ENCODE measurements around the gene GCG. TPM values are rescaled to one million over a fixed set of nuclear protein-coding genes. Genes with fewer than 3 reads are reported as not detected.

GCG gene
- total and polyA plus RNA-seq, 2 of the 8 experiments (the other 6 are each of a cell fraction or from before 2014, with no cell fraction given), result not detected

DNA sequence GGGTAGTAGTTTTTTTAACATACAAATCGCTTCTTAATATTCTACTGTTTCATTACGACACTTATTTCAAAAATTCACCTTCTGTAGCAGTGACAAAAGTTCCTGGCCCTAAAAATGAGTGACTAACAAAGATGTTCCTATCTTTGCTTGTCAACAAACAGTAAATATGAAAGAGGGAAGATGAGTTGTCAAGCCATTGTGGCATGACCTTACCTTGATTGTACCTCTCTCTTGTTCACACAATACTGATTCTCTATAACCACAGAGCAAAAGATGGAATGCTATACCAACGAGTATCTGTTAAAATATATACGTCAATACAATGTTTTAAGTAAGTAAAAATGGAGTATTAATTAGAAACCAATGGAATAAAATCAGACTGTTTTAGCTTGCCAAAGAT, 14.7 kb upstream of the GCG start:
- no peaks in the 10 kb centered on the region for H3K9me3 ChIP-seq (ENCODE audit: insufficient read depth in 2 of 2, low read depth in 1 of 2, low read length in 1 of 2)
- ChIA-PET CTCF (ENCODE audit: partially characterized antibody) (interaction anchor here (1.1 to 3.3 kb wide), 5 partner anchors 11 to 53 kb away, joined by 3 to 16 read pairs (median 8); no protein-coding TSS in a partner anchor), POLR2A (ENCODE audit: partially characterized antibody) (no interaction called here)
- H3K27ac ChIP-seq (ENCODE audit: low read depth, low read length), result no peak overlapping the region
- WGBS, 2 experiments (ENCODE audit: extremely low coverage in 1 of 2, insufficient coverage in 1 of 2, insufficient read length in 1 of 2, insufficient replicate concordance in 2 of 2, low coverage in 1 of 2, low lambda C conversion rate in 2 of 2, missing lambda C conversion rate in 1 of 2), result 87% methylated on average over 4 of the region's 4 CpGs; no CpG with 5 or more reads in 1 of the 2 experiments
- no peak overlapping the region for H4K8ac ChIP-seq (ENCODE audit: extremely low read depth, insufficient read depth, low read length)
- no peak overlapping the region for H3K4me2 ChIP-seq (ENCODE audit: insufficient read depth in 1 of 2, low read depth in 2 of 2, low read length in 2 of 2)
- H2BK5ac ChIP-seq (ENCODE audit: low read depth, low read length), result no peak overlapping the region
- no peak overlapping the region for H3K9ac ChIP-seq (replicated peaks in 1 of 4; ENCODE audit: extremely low read depth in 1 of 4, low read depth in 3 of 4, low read length in 3 of 4)
- no peak overlapping the region for H3K56ac ChIP-seq (replicated peaks; ENCODE audit: insufficient read length, low read depth, low read length)
- H3K23ac ChIP-seq (ENCODE audit: insufficient read length), result no peak overlapping the region
- no peaks in the 10 kb centered on the region for H3K23me2 ChIP-seq (ENCODE audit: low read depth, low read length)
- no peak overlapping the region for H3K14ac ChIP-seq (ENCODE audit: insufficient read length)
- DNase-seq (ENCODE audit: low read depth in 1 of 2, low spot score in 2 of 2) (no peak), FAIRE-seq (no peak)
- no peak overlapping the region for H2BK12ac ChIP-seq (ENCODE audit: low read depth, low read length)
- no peak overlapping the region for H3K4me3 ChIP-seq (ENCODE audit: extremely low read depth in 1 of 4, insufficient read depth in 2 of 4, low read depth in 3 of 4, low read length in 4 of 4)
- no peaks in the 10 kb centered on the region for H3K79me2 ChIP-seq (ENCODE audit: control insufficient read depth in 1 of 2, insufficient read depth in 2 of 2, low read length in 2 of 2)
- H2AK5ac ChIP-seq (ENCODE audit: low read depth, low read length), result no peak overlapping the region
- no peak overlapping the region for H3K4ac ChIP-seq (replicated peaks; ENCODE audit: insufficient read length, low read depth, low read length)
- H2BK120ac ChIP-seq (replicated peaks; ENCODE audit: low read depth, low read length), result no peak overlapping the region
- no peak overlapping the region for H2AFZ ChIP-seq (ENCODE audit: low read length)
- H2BK20ac ChIP-seq (ENCODE audit: low read length), result no peak overlapping the region
- H3K79me1 ChIP-seq (ENCODE audit: low read depth, low read length), result no peaks in the 10 kb centered on the region
- H4K91ac ChIP-seq (replicated peaks; ENCODE audit: insufficient read length, low read length), result no peak overlapping the region
- H3K18ac ChIP-seq (ENCODE audit: extremely low read depth, low read length), result no peak overlapping the region
- no peaks in the 10 kb centered on the region for H3K4me1 ChIP-seq (replicated peaks in 1 of 4; ENCODE audit: control insufficient read depth in 3 of 4, insufficient read depth in 4 of 4, low read length in 3 of 4)
- no peaks in the 10 kb centered on the region for H3K36me3 ChIP-seq (ENCODE audit: control insufficient read depth in 2 of 4, insufficient read depth in 4 of 4, low read length in 3 of 4)
- no peaks in the 10 kb centered on the region for H3K27me3 ChIP-seq (replicated peaks in 1 of 4; ENCODE audit: control insufficient read depth in 3 of 4, extremely low read depth in 1 of 4, insufficient read depth in 3 of 4, low read length in 3 of 4)
- H2BK15ac ChIP-seq (ENCODE audit: low read length), result no peak overlapping the region
- no peak overlapping the region for H4K5ac ChIP-seq (ENCODE audit: insufficient read length, low read depth, low read length)
- H4K20me1 ChIP-seq (replicated peaks in 1 of 2; ENCODE audit: control insufficient read depth in 1 of 2, insufficient read depth in 2 of 2, low read length in 2 of 2), result no peaks in the 10 kb centered on the region
- no peak for TF ChIP-seq TAF1 (IDR thresholded peaks at IDR 0.05; ENCODE audit: low read depth, low read length)
- no peak for TF ChIP-seq BCL11A (IDR thresholded peaks at IDR 0.05; ENCODE audit: low read depth in 2 of 2, low read length in 2 of 2)
- TF ChIP-seq, protein P1, sequence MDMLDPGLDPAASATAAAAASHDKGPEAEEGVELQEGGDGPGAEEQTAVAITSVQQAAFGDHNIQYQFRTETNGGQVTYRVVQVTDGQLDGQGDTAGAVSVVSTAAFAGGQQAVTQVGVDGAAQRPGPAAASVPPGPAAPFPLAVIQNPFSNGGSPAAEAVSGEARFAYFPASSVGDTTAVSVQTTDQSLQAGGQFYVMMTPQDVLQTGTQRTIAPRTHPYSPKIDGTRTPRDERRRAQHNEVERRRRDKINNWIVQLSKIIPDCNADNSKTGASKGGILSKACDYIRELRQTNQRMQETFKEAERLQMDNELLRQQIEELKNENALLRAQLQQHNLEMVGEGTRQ (IDR thresholded peaks at IDR 0.05; ENCODE audit: low read length), result no peak
- no peak for TF ChIP-seq NRF1 (IDR thresholded peaks at IDR 0.05; ENCODE audit: low read depth, low read length)
- no peak for TF ChIP-seq KDM5A (IDR thresholded peaks at IDR 0.05; ENCODE audit: low read length)
- TF ChIP-seq CHD2 (IDR thresholded peaks at IDR 0.05; ENCODE audit: low read length), result no peak
- no peak for TF ChIP-seq BRCA1 (IDR thresholded peaks at IDR 0.05; ENCODE audit: low read depth, low read length)
- no peak for TF ChIP-seq CREB1 (IDR thresholded peaks at IDR 0.05)

Measured in H1 (cell line).